HG03135 (cell line): ENCODE data around the gene PRUNE2.

ENCODE experiments used
- ATAC-seq: cut with Tn5 transposase; IDR thresholded peaks from one replicate; pipeline ENCODE4 v1.9.1; 2021; ENCODE audit warnings: mild to moderate bottlenecking, moderate library complexity; ENCODE audit not compliant: unreplicated experiment

The PRUNE2 gene

GRCh38 chr9:76803762-76804161, 102.2 kb downstream of the PRUNE2 start:
- ATAC-seq = no peak

GRCh38 chr9:76803083-76803482, 102.8 kb downstream of the PRUNE2 start:
- ATAC-seq = no peak

GRCh38 chr9:76800901-76801300, 105.0 kb downstream of the PRUNE2 start:
- ATAC-seq = no peak

GRCh38 chr9:76799473-76799872, 106.4 kb downstream of the PRUNE2 start:
- no peak for ATAC-seq

- no peak for ATAC-seq
Observed at GRCh38 chr9:76798527-76798926, 107.4 kb downstream of the PRUNE2 start.

- ATAC-seq = no peak
Observed at GRCh38 chr9:76796296-76796695, 109.6 kb downstream of the PRUNE2 start.

GRCh38 chr9:76793784-76794431, 112.0 kb downstream of the PRUNE2 start:
- ATAC-seq = no peak

- no peak for ATAC-seq
Observed at GRCh38 chr9:76789840-76790239, 116.1 kb downstream of the PRUNE2 start.

- no peak for ATAC-seq
Observed at GRCh38 chr9:76787677-76788076, 118.2 kb downstream of the PRUNE2 start.

GRCh38 chr9:76785501-76785900, 120.4 kb downstream of the PRUNE2 start:
- no peak for ATAC-seq

GRCh38 chr9:76784881-76785280, 121.0 kb downstream of the PRUNE2 start:
- no peak for ATAC-seq

- ATAC-seq = no peak
Observed at GRCh38 chr9:76772686-76773445, 133.0 kb downstream of the PRUNE2 start.

GRCh38 chr9:76766126-76766525, 139.8 kb downstream of the PRUNE2 start:
- no peak for ATAC-seq

- no peak for ATAC-seq
Observed at GRCh38 chr9:76764138-76764537, 141.8 kb downstream of the PRUNE2 start, which contains the start of gene PCA3. TSS of gene PCA3 (plus strand) at chr9:76764438.

- ATAC-seq = no peak
Observed at GRCh38 chr9:76761448-76761847, 144.5 kb downstream of the PRUNE2 start.

GRCh38 chr9:76759732-76760131, 146.2 kb downstream of the PRUNE2 start:
- ATAC-seq = no peak

GRCh38 chr9:76758476-76758875, 147.4 kb downstream of the PRUNE2 start:
- ATAC-seq = no peak

- ATAC-seq = no peak
Observed at GRCh38 chr9:76756941-76757673, 148.8 kb downstream of the PRUNE2 start.

- no peak for ATAC-seq
Observed at GRCh38 chr9:76756268-76756640, 149.7 kb downstream of the PRUNE2 start.

- no peak for ATAC-seq
Observed at GRCh38 chr9:76751001-76751400, 154.9 kb downstream of the PRUNE2 start.

- no peak for ATAC-seq
Observed at GRCh38 chr9:76744336-76744735, 161.6 kb downstream of the PRUNE2 start.

GRCh38 chr9:76743931-76744330, 162.0 kb downstream of the PRUNE2 start:
- ATAC-seq = no peak
